Duodenal mucosa (tissue), 2 donors: ENCODE measurements around the gene DPEP3.
"Not testable (repeated sequence)": the region's sequence is repeated elsewhere in the genome, so short reads cannot be mapped to it uniquely, and the experiment has no call there.

Experiments
- H3K27ac ChIP-seq: one replicate; pipeline ENCODE4 v1.7.0; 2013; ENCODE audit warnings: low read depth, low read length
- H3K27me3 ChIP-seq, 2 donors: one replicate each; pipeline ENCODE4 v1.7.0; 2013; ENCODE audit warnings: low read length in 2 of 2, control low read depth in 1 of 2; ENCODE audit not compliant: insufficient read depth in 2 of 2, control insufficient read depth in 1 of 2
- H3K36me3 ChIP-seq, 2 donors: one replicate each; pipeline ENCODE4 v1.7.0; 2013; ENCODE audit warnings: low read length in 2 of 2, control low read depth in 1 of 2; ENCODE audit not compliant: insufficient read depth in 2 of 2, control insufficient read depth in 1 of 2
- H3K4me1 ChIP-seq, 2 donors: one replicate each; pipeline ENCODE4 v1.7.0; 2013; ENCODE audit warnings: low read length in 2 of 2, control low read depth in 1 of 2; ENCODE audit not compliant: insufficient read depth in 2 of 2, control insufficient read depth in 1 of 2
- H3K4me3 ChIP-seq, 2 donors: one replicate each; pipeline ENCODE4 v1.7.0; 2013; ENCODE audit warnings: low read length in 2 of 2, low read depth in 1 of 2
- H3K9ac ChIP-seq, 2 donors: one replicate each; pipeline ENCODE4 v1.7.0; 2013; ENCODE audit warnings: low read length in 2 of 2, low read depth in 1 of 2
- H3K9me3 ChIP-seq, 2 donors: one replicate each; pipeline ENCODE4 v1.7.0; 2013; ENCODE audit warnings: low read length in 2 of 2, control low read depth in 1 of 2; ENCODE audit not compliant: control insufficient read depth in 1 of 2

Gene DPEP3

DNA sequence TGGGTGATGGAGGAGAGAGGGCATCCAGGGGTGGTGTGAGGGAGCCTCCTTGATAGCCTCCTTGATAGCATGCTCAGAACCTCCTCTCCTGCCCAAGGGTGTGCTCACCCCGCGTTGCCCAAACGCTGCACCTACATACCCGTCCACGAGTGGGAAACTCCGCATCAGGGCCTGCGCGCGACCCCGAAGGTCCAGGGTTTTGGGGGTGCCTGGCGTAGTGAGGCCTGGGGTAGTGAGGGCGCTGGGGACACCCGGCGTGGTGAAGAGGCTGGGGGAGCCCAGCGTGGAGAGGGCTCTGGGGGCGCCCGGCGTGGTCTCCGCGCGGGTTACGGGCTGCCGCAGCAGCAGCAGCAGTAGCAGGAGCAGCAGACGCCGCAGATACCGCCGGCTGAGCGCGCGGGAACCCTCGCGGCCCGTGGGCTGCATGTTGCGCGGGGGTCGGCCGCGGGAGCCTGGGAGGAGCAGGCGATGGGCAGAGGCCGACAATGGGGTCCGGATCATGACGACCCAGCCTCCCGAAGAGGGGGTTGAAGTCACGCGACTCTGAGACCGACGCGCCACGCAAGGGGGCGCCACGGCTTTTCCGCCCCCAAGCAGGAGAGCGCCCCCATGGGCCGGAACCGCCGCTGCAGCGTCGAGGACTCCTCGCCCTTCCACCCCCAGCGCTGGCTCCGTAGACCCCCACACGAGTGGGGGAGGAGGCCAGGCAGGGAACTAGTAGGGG, at the start of gene DPEP3:
Gene DPEP3 (minus strand): TSS at position 545 of the 724 bp plus-strand sequence. CDS start 119 bp downstream, at position 426.
- no peak within 1 kb of the TSS for H3K4me3 ChIP-seq
- no peak within 1 kb of the TSS for H3K27ac ChIP-seq
- H3K27me3 ChIP-seq, result peaks cover 0 to 8% of the 10 kb centered on the region in 2 donors
- no peaks in the 10 kb centered on the region for H3K36me3 ChIP-seq
- H3K9ac ChIP-seq, result no peak within 1 kb of the TSS
- H3K4me1 ChIP-seq, result peaks cover 0 to 4% of the 10 kb centered on the region in 2 donors
- no peaks in the 10 kb centered on the region for H3K9me3 ChIP-seq

GRCh38 chr16:68028996-68029395, 48.7 kb upstream of the DPEP3 start:
- no peaks in the 10 kb centered on the region for H3K27me3 ChIP-seq
- H3K4me1 ChIP-seq, result peaks cover 0 to 2% of the 10 kb centered on the region in 2 donors
- no peaks in the 10 kb centered on the region for H3K9me3 ChIP-seq
- H3K27ac ChIP-seq, result no peak overlapping the region
- H3K36me3 ChIP-seq, result peaks cover 0 to 4% of the 10 kb centered on the region in 2 donors
- H3K4me3 ChIP-seq, result no peak overlapping the region
- no peak overlapping the region for H3K9ac ChIP-seq

- H3K4me1 ChIP-seq, result peaks cover 14 to 27% of the 10 kb centered on the region in 2 donors
- H3K36me3 ChIP-seq, result peaks cover 0 to 8% of the 10 kb centered on the region in 2 donors
- H3K9ac ChIP-seq, result peak within 1 kb of the TSS; percentile 87 to 95
- H3K27me3 ChIP-seq, result no peaks in the 10 kb centered on the region
- H3K27ac ChIP-seq, result peak within 1 kb of the TSS; percentile 80
- peak within 1 kb of the TSS; percentile 95 to 97 for H3K4me3 ChIP-seq
- H3K9me3 ChIP-seq, result no peaks in the 10 kb centered on the region
Observed at GRCh38 chr16:68022728-68023537, 42.6 kb upstream of the DPEP3 start, which contains the start of the genes DDX28 and DUS2. DDX28 (minus strand) TSS chr16:68023232; CDS start chr16:68023202, 30 bp downstream. DUS2 (plus strand) TSS chr16:68023284; CDS start chr16:68038024, 14,740 bp downstream.

DNA sequence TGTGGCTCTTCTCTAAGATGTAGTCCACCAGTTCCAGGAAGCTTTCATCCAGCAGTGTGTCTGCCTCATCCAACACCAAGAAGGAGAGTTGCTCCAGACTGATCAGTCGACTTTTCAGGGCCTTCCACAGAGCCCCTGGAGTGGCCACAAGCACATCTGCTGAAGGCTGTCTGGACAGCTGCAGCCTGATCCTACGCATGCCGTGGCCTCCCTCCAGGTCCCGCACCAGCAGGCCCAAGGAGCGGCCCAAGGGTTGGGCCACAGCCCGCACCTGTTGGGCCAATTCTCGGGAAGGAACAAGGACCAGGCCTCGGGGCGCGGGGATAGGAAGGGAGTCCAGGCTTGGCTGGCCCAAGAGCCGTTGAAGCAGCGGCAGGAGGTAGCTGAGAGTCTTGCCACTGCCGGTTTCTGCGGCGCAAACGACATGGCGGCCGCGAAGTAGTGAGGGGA, 42.0 kb upstream of the DPEP3 start:
- no peaks in the 10 kb centered on the region for H3K27me3 ChIP-seq
- H3K27ac ChIP-seq, result no peak overlapping the region
- H3K4me3 ChIP-seq, result peak overlapping the region; percentile 95 to 97
- peaks cover 0 to 8% of the 10 kb centered on the region in 2 donors for H3K36me3 ChIP-seq
- peak overlapping the region; percentile 87 to 95 for H3K9ac ChIP-seq
- no peaks in the 10 kb centered on the region for H3K9me3 ChIP-seq
- H3K4me1 ChIP-seq, result peaks cover 14 to 27% of the 10 kb centered on the region in 2 donors

DNA sequence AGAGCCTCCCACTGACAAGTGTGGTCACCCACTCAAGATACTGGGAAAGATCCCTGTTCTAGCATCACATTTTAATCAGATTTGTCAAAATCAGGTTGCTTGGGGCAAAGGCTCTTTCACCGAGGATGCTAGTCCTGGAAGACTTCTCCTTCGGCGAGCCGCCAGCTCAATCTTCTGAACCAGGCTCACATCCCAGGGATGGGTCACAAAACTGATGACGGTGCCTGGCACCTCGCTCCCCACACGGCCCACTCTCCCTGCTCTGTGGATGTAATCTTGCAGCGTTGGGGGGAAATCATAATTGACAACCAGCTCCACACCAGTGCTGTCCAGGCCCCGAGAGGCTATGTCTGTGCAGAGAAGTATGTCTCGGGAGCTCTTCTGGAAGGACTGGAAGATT, 41.2 kb upstream of the DPEP3 start:
- H3K9me3 ChIP-seq, result no peaks in the 10 kb centered on the region
- H3K27ac ChIP-seq, result no peak overlapping the region
- peaks cover 14 to 27% of the 10 kb centered on the region in 2 donors for H3K4me1 ChIP-seq
- H3K27me3 ChIP-seq, result no peaks in the 10 kb centered on the region
- H3K36me3 ChIP-seq, result peaks cover 0 to 8% of the 10 kb centered on the region in 2 donors
- no peak overlapping the region for H3K9ac ChIP-seq
- H3K4me3 ChIP-seq, result peak overlapping the region; percentile 95 to 97

DNA sequence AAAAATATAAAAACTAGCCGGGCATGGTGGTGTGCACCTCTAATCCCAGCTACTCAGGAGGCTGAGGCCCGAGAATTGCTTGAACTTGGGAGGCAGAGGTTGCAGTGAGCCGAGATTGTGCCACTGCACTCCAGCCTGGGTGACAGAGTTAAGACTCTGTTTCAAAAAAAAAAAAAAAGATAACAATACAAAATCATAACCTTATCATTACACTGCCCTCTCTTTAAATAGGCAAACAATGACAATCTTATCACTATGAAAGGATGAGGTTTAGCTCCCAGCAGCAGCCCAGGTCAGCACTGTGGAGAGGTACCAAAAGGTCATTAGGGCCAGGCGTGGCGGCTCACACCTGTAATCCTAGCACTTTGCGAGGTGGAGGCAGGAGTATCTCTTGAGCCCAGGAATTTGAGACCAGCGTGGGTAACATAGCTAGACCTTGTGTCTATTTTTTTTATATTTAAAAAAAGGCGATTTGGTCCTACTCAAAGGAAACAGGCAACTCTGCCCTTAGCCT, 38.9 kb upstream of the DPEP3 start:
- no peak overlapping the region for H3K27ac ChIP-seq
- H3K9me3 ChIP-seq, result no peaks in the 10 kb centered on the region
- no peak overlapping the region for H3K9ac ChIP-seq
- no peaks in the 10 kb centered on the region for H3K27me3 ChIP-seq
- peaks cover 14 to 27% of the 10 kb centered on the region in 2 donors for H3K4me1 ChIP-seq
- peaks cover 0 to 8% of the 10 kb centered on the region in 2 donors for H3K36me3 ChIP-seq
- H3K4me3 ChIP-seq, result no peak overlapping the region

DNA sequence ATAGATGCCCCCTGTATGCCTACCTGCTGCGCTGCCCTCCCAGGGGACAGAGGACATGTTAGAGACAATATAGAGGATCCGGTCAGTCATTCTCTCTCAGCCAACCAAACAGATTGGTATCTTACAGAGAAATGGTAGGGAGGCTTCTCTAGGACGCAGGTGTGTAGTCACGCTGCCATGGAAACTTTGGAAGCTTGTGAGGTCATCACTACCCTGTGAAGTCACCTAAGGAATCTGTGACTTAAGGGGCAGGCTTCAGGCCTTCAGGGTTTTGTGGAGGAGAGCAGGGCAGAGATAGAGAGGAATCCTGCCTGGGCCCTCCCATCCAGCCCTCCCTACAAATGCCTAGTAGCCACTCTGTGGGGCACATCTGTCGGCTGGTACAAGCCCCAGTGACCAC, 35.4 kb upstream of the DPEP3 start, which contains the start of gene DPEP2NB:
Gene DPEP2NB (minus strand): TSS at position 231 of the 400 bp plus-strand sequence. CDS start 141 bp downstream, at position 90.
- no peaks in the 10 kb centered on the region for H3K36me3 ChIP-seq
- H3K4me3 ChIP-seq, result no peak within 1 kb of the TSS
- H3K9me3 ChIP-seq, result no peaks in the 10 kb centered on the region
- no peaks in the 10 kb centered on the region for H3K4me1 ChIP-seq
- H3K27ac ChIP-seq, result no peak within 1 kb of the TSS
- no peak within 1 kb of the TSS for H3K9ac ChIP-seq
- H3K27me3 ChIP-seq, result no peaks in the 10 kb centered on the region

DNA sequence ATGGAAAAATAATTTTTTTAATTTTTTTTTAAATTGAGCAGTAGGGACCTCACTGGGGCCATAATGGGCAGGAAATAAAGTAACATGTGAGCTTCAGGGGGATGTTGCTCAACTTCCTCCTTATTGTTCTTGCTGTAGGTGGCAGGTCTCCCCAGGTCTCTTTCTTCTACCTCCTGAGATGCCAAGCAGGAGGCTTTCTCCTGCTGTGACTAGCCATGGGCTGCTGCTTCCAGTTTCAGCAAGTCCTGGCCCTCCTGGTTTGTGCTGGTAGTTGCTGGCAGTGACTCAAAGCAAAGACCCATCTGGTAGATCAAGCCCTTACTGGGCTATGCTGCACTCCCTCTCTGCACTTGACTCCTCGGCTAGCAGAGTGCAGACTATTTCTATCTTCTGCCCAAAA, 33.1 kb upstream of the DPEP3 start:
- H3K4me1 ChIP-seq, result no peaks in the 10 kb centered on the region
- no peaks in the 10 kb centered on the region for H3K36me3 ChIP-seq
- H3K9ac ChIP-seq, result no peak overlapping the region
- H3K27me3 ChIP-seq, result no peaks in the 10 kb centered on the region
- no peak overlapping the region for H3K27ac ChIP-seq
- no peak overlapping the region for H3K4me3 ChIP-seq
- no peaks in the 10 kb centered on the region for H3K9me3 ChIP-seq

- not testable (repeated sequence) for H3K9me3 ChIP-seq, H3K9ac ChIP-seq, H3K4me3 ChIP-seq, H3K27me3 ChIP-seq, H3K27ac ChIP-seq, H3K36me3 ChIP-seq, H3K4me1 ChIP-seq
Observed at GRCh38 chr16:68009872-68010271, 29.6 kb upstream of the DPEP3 start.
